Panc1 (cell line): ENCODE data around the gene DPAGT1.

Experiments used
- POLR2AphosphoS5 ChIP-seq: IDR thresholded peaks from 2 replicates; pipeline ENCODE4 v1.6.1; 2012; ENCODE audit warnings: mild to moderate bottlenecking, low read depth, low read length, moderate library complexity
- TCF7L2 ChIP-seq: IDR thresholded peaks from 2 replicates; pipeline ENCODE4 v1.6.1; 2011; ENCODE audit warnings: mild to moderate bottlenecking, low read depth, low read length, inconsistent platforms

DNA sequence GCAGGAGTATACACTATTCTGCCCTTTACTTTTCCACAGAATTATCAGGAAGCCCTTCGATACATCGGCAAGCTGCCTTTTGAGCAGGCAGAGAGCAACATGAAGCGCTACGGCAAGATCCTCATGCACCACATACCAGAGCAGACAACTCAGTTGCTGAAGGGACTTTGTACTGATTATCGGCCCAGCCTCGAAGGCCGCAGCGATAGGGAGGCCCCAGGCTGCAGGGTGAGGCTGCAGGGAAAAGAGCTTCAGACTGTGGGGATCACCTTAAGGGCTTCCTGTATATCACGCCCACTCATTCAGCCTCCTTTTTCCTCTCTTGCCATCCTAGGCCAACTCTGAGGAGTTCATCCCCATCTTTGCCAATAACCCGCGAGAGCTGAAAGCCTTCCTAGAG is 23.8 kb downstream of the DPAGT1 start:
- TF ChIP-seq POLR2AphosphoS5 (no peak), TCF7L2 (no peak)
